ENCODE data around the gene MROH2A. TPM values are rescaled to one million over a fixed set of nuclear protein-coding genes. Genes with fewer than 3 reads are reported as not detected.

MROH2A gene
- polyA plus RNA-seq, 3 donors = not detected

- no peaks in the 10 kb centered on the region for H3K4me1 Mint-ChIP-seq
- Histone ChIP-seq H3K27me3 (ENCODE audit: control insufficient read depth in 2 of 2, insufficient read depth in 2 of 2, low read length in 2 of 2) (no peaks in the 10 kb centered on the region), H3K36me3 (replicated peaks in 1 of 2; ENCODE audit: control insufficient read depth in 1 of 2, insufficient read depth in 2 of 2, low read length in 2 of 2) (no peaks in the 10 kb centered on the region), H3K4me2 (replicated peaks; ENCODE audit: extremely low read depth, low read length, poor library complexity, severe bottlenecking) (no peak overlapping the region), H3K9me3 (replicated peaks in 1 of 2; ENCODE audit: control insufficient read depth in 1 of 2, insufficient read depth in 1 of 2, low read length in 2 of 2) (no peaks in the 10 kb centered on the region), H3K27ac (ENCODE audit: low read depth in 1 of 2, low read length in 2 of 2) (no peak overlapping the region), H3K9ac (ENCODE audit: insufficient read depth, low read length, poor library complexity, severe bottlenecking) (no peak overlapping the region), H3K4me3 (replicated peaks in 1 of 3; ENCODE audit: low read depth in 2 of 3, low read length in 3 of 3) (no peak overlapping the region), H4K20me1 (ENCODE audit: insufficient read depth, low read length) (no peaks in the 10 kb centered on the region), H2AFZ (ENCODE audit: insufficient read depth, low read depth, low read length, poor library complexity, severe bottlenecking) (no peak overlapping the region), H3K4me1 (ENCODE audit: control insufficient read depth in 1 of 2, insufficient read depth in 2 of 2, low read length in 2 of 2) (no peaks in the 10 kb centered on the region), H3K79me2 (ENCODE audit: insufficient read depth, low read length) (no peaks in the 10 kb centered on the region)
- TF ChIP-seq CTCF (IDR thresholded peaks at IDR 0.05) = no peak
- H3K4me3 Mint-ChIP-seq = no peak overlapping the region
- no peak overlapping the region for H3K27ac Mint-ChIP-seq
- WGBS (ENCODE audit: insufficient coverage) = 100% methylated on average over 1 of the region's 4 CpGs
- H3K36me3 Mint-ChIP-seq = no peaks in the 10 kb centered on the region
- peaks cover 0 to 4% (median 0%) of the 10 kb centered on the region in 7 donors for H3K9me3 Mint-ChIP-seq
- H3K27me3 Mint-ChIP-seq (ENCODE audit: low read depth in 3 of 3) = peaks cover 2 to 4% (median 2%) of the 10 kb centered on the region in 3 donors
- DNase-seq = no peak
- intact Hi-C loops (cut with micrococcal nuclease) = no loop called here
Observed at GRCh38 chr2:233761040-233761769, 16.9 kb upstream of the MROH2A start.

- Mint-ChIP-seq H3K9me3 (peaks cover 0 to 4% (median 0%) of the 10 kb centered on the region in 7 donors), H3K27ac (no peak overlapping the region), H3K4me3 (no peak overlapping the region), H3K27me3 (ENCODE audit: low read depth in 3 of 3) (peaks cover 2 to 6% (median 4%) of the 10 kb centered on the region in 3 donors), H3K4me1 (no peaks in the 10 kb centered on the region), H3K36me3 (no peaks in the 10 kb centered on the region)
- H3K4me3 ChIP-seq (replicated peaks in 1 of 3; ENCODE audit: low read depth in 2 of 3, low read length in 3 of 3) = no peak overlapping the region
- H2AFZ ChIP-seq (ENCODE audit: insufficient read depth, low read depth, low read length, poor library complexity, severe bottlenecking) = no peak overlapping the region
- 92% methylated on average over 7 of the region's 7 CpGs for WGBS (ENCODE audit: insufficient coverage)
- H3K79me2 ChIP-seq (ENCODE audit: insufficient read depth, low read length) = no peaks in the 10 kb centered on the region
- no peaks in the 10 kb centered on the region for H4K20me1 ChIP-seq (ENCODE audit: insufficient read depth, low read length)
- no peak for DNase-seq
- no peak for TF ChIP-seq CTCF (IDR thresholded peaks at IDR 0.05)
- H3K36me3 ChIP-seq (replicated peaks in 1 of 2; ENCODE audit: control insufficient read depth in 1 of 2, insufficient read depth in 2 of 2, low read length in 2 of 2) = no peaks in the 10 kb centered on the region
- no peaks in the 10 kb centered on the region for H3K27me3 ChIP-seq (ENCODE audit: control insufficient read depth in 2 of 2, insufficient read depth in 2 of 2, low read length in 2 of 2)
- intact Hi-C loops (cut with micrococcal nuclease) = no loop called here
- no peak overlapping the region for H3K27ac ChIP-seq (ENCODE audit: low read depth in 1 of 2, low read length in 2 of 2)
- no peaks in the 10 kb centered on the region for H3K4me1 ChIP-seq (ENCODE audit: control insufficient read depth in 1 of 2, insufficient read depth in 2 of 2, low read length in 2 of 2)
- no peaks in the 10 kb centered on the region for H3K9me3 ChIP-seq (replicated peaks in 1 of 2; ENCODE audit: control insufficient read depth in 1 of 2, insufficient read depth in 1 of 2, low read length in 2 of 2)
- no peak overlapping the region for H3K9ac ChIP-seq (ENCODE audit: insufficient read depth, low read length, poor library complexity, severe bottlenecking)
- no peak overlapping the region for H3K4me2 ChIP-seq (replicated peaks; ENCODE audit: extremely low read depth, low read length, poor library complexity, severe bottlenecking)
Observed at GRCh38 chr2:233764264-233764663, 13.9 kb upstream of the MROH2A start.
